ENCODE measurements around the gene ZFC3H1.

GRCh38 chr12:71684081-71684480 is 20.4 kb upstream of the ZFC3H1 start:
- TF ChIP-seq POLR2A (IDR thresholded peaks at IDR 0.05; ENCODE audit: low read depth, low read length) (no peak), SPI1 (IDR thresholded peaks at IDR 0.05; ENCODE audit: low read depth, low read length) (no peak), POLR2AphosphoS5 (IDR thresholded peaks at IDR 0.05; ENCODE audit: low read depth, low read length) (no peak)

All from GM12891 (cell line).